ENCODE measurements around the gene RLF. TPM values are rescaled to one million over a fixed set of nuclear protein-coding genes. Genes with fewer than 3 reads are reported as not detected.
A peak's percentile ranks its signal among the peaks of the same experiment; 100 is the strongest.

RLF gene
- total and polyA plus RNA-seq, 4 donors: 1.7 to 13.4 (median 6.3) TPM

DNA sequence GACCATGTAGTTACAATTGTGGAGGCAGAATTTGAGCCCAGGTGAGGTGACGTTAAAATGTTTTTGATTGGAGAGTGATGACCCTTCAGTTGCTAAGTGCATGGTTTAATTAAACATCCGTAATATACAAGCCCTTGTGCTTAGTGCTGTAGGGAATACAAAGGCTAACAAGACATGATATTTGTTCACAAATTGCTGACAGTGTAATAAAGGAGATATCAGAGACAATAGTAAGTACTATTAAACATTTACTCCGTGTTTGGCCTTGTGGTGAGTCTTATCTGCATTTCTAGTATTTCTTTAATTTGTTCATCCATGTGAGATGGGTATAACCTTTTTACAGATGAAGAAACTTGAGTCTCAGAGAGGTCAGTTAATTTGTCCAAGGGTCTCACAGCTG, 37.9 kb downstream of the RLF start:
- no peak overlapping the region for H3K27ac ChIP-seq (ENCODE audit: low read depth in 1 of 2, low read length in 2 of 2)
- no peak overlapping the region for H3K4me3 ChIP-seq (ENCODE audit: low read depth in 1 of 3, low read length in 3 of 3)
- DNase-seq (ENCODE audit: low spot score): no peak
- TF ChIP-seq HNF4A (conservative IDR thresholded peaks at IDR 0.05) (no peak), SP1 (IDR thresholded peaks at IDR 0.05) (no peak), ATF3 (IDR thresholded peaks at IDR 0.05) (no peak), RAD21 (IDR thresholded peaks at IDR 0.05) (no peak), YY1 (IDR thresholded peaks at IDR 0.05) (no peak), NR2F2 (IDR thresholded peaks at IDR 0.05) (no peak), RXRA (IDR thresholded peaks at IDR 0.05) (no peak), JUND (IDR thresholded peaks at IDR 0.05) (no peak), FOXA1 (IDR thresholded peaks at IDR 0.05) (no peak), GABPA (IDR thresholded peaks at IDR 0.05 in 1 of 2, conservative IDR thresholded peaks at IDR 0.05 in 1 of 2) (no peak), FOXA2 (IDR thresholded peaks at IDR 0.05) (no peak), EGR1 (IDR thresholded peaks at IDR 0.05; ENCODE audit: low read depth in 2 of 2) (no peak), HNF4G (IDR thresholded peaks at IDR 0.05) (no peak), TAF1 (conservative IDR thresholded peaks at IDR 0.05) (no peak)
- TF ChIP-seq, protein P1, sequence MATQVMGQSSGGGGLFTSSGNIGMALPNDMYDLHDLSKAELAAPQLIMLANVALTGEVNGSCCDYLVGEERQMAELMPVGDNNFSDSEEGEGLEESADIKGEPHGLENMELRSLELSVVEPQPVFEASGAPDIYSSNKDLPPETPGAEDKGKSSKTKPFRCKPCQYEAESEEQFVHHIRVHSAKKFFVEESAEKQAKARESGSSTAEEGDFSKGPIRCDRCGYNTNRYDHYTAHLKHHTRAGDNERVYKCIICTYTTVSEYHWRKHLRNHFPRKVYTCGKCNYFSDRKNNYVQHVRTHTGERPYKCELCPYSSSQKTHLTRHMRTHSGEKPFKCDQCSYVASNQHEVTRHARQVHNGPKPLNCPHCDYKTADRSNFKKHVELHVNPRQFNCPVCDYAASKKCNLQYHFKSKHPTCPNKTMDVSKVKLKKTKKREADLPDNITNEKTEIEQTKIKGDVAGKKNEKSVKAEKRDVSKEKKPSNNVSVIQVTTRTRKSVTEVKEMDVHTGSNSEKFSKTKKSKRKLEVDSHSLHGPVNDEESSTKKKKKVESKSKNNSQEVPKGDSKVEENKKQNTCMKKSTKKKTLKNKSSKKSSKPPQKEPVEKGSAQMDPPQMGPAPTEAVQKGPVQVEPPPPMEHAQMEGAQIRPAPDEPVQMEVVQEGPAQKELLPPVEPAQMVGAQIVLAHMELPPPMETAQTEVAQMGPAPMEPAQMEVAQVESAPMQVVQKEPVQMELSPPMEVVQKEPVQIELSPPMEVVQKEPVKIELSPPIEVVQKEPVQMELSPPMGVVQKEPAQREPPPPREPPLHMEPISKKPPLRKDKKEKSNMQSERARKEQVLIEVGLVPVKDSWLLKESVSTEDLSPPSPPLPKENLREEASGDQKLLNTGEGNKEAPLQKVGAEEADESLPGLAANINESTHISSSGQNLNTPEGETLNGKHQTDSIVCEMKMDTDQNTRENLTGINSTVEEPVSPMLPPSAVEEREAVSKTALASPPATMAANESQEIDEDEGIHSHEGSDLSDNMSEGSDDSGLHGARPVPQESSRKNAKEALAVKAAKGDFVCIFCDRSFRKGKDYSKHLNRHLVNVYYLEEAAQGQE (IDR thresholded peaks at IDR 0.05): no peak
- TF ChIP-seq, protein P2, sequence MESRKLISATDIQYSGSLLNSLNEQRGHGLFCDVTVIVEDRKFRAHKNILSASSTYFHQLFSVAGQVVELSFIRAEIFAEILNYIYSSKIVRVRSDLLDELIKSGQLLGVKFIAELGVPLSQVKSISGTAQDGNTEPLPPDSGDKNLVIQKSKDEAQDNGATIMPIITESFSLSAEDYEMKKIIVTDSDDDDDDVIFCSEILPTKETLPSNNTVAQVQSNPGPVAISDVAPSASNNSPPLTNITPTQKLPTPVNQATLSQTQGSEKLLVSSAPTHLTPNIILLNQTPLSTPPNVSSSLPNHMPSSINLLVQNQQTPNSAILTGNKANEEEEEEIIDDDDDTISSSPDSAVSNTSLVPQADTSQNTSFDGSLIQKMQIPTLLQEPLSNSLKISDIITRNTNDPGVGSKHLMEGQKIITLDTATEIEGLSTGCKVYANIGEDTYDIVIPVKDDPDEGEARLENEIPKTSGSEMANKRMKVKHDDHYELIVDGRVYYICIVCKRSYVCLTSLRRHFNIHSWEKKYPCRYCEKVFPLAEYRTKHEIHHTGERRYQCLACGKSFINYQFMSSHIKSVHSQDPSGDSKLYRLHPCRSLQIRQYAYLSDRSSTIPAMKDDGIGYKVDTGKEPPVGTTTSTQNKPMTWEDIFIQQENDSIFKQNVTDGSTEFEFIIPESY (IDR thresholded peaks at IDR 0.05): no peak
- 92% methylated on average over 3 of the region's 3 CpGs for WGBS
- peaks cover 0 to 2% (median under 1%) of the 10 kb centered on the region in 4 donors for H3K4me1 ChIP-seq (ENCODE audit: control insufficient read depth in 4 of 4, insufficient read depth in 4 of 4, low read length in 3 of 4)
- peak overlapping the region in 1 of 2 donors; percentile 22 for H3K9ac ChIP-seq (ENCODE audit: low read depth in 1 of 2, low read length in 2 of 2)
- H3K9me3 ChIP-seq (ENCODE audit: control insufficient read depth in 4 of 4, low read length in 3 of 4): no peaks in the 10 kb centered on the region
- peaks cover 2 to 18% (median 9%) of the 10 kb centered on the region in 4 donors for H3K36me3 ChIP-seq (ENCODE audit: control insufficient read depth in 4 of 4, insufficient read depth in 3 of 4, low read depth in 1 of 4, low read length in 3 of 4)
- no peaks in the 10 kb centered on the region for H3K27me3 ChIP-seq (ENCODE audit: control insufficient read depth in 4 of 4, insufficient read depth in 4 of 4, low read length in 3 of 4)

DNA sequence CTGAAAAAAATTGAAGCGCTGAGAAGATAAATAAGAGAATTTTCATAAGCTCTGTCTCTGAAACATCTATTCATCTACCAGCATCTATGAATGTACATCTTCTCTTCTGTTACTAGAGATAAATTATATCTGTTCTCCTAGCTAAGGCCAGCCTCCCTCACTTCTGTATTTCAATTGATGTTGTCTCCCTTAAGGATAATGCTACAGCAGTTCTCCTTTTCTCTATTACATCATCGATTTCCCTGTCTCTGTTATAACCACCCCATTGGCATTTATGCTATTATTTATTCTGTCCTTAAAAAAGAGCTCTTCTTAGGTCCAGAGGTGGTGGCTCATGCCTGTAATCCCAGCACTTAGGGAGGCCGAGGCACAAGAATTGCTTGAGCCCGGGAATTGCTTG, 43.7 kb downstream of the RLF start:
- no peak for TF ChIP-seq JUND (IDR thresholded peaks at IDR 0.05)
- TF ChIP-seq EGR1 (IDR thresholded peaks at IDR 0.05; ENCODE audit: low read depth in 2 of 2): no peak
- no peak for TF ChIP-seq HNF4G (IDR thresholded peaks at IDR 0.05)
- TF ChIP-seq RAD21 (IDR thresholded peaks at IDR 0.05): no peak
- TF ChIP-seq ATF3 (IDR thresholded peaks at IDR 0.05): no peak
- no peak for TF ChIP-seq NR2F2 (IDR thresholded peaks at IDR 0.05)
- no peak for TF ChIP-seq FOXA1 (IDR thresholded peaks at IDR 0.05)
- no peak for TF ChIP-seq FOXA2 (IDR thresholded peaks at IDR 0.05)
- TF ChIP-seq, protein P3, sequence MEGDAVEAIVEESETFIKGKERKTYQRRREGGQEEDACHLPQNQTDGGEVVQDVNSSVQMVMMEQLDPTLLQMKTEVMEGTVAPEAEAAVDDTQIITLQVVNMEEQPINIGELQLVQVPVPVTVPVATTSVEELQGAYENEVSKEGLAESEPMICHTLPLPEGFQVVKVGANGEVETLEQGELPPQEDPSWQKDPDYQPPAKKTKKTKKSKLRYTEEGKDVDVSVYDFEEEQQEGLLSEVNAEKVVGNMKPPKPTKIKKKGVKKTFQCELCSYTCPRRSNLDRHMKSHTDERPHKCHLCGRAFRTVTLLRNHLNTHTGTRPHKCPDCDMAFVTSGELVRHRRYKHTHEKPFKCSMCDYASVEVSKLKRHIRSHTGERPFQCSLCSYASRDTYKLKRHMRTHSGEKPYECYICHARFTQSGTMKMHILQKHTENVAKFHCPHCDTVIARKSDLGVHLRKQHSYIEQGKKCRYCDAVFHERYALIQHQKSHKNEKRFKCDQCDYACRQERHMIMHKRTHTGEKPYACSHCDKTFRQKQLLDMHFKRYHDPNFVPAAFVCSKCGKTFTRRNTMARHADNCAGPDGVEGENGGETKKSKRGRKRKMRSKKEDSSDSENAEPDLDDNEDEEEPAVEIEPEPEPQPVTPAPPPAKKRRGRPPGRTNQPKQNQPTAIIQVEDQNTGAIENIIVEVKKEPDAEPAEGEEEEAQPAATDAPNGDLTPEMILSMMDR (IDR thresholded peaks at IDR 0.05; ENCODE audit: low read depth, low read length, missing input control): no peak
- no peak for TF ChIP-seq GABPA (IDR thresholded peaks at IDR 0.05 in 1 of 2, conservative IDR thresholded peaks at IDR 0.05 in 1 of 2)
- no peak for TF ChIP-seq HNF4A (conservative IDR thresholded peaks at IDR 0.05)
- no peak for TF ChIP-seq TAF1 (conservative IDR thresholded peaks at IDR 0.05)
- TF ChIP-seq, protein P1 (IDR thresholded peaks at IDR 0.05): no peak
- TF ChIP-seq YY1 (IDR thresholded peaks at IDR 0.05): no peak
- TF ChIP-seq, protein P2 (IDR thresholded peaks at IDR 0.05): no peak
- TF ChIP-seq SP1 (IDR thresholded peaks at IDR 0.05): no peak
- Histone ChIP-seq H3K36me3 (ENCODE audit: control insufficient read depth in 4 of 4, insufficient read depth in 3 of 4, low read depth in 1 of 4, low read length in 3 of 4) (peaks cover 4 to 9% (median 6%) of the 10 kb centered on the region in 4 donors), H3K9ac (ENCODE audit: low read depth in 1 of 2, low read length in 2 of 2) (no peak overlapping the region), H3K9me3 (ENCODE audit: control insufficient read depth in 4 of 4, low read length in 3 of 4) (no peaks in the 10 kb centered on the region), H3K27me3 (ENCODE audit: control insufficient read depth in 4 of 4, insufficient read depth in 4 of 4, low read length in 3 of 4) (no peaks in the 10 kb centered on the region), H3K27ac (ENCODE audit: low read depth in 1 of 2, low read length in 2 of 2) (no peak overlapping the region), H3K4me1 (ENCODE audit: control insufficient read depth in 4 of 4, insufficient read depth in 4 of 4, low read length in 3 of 4) (no peaks in the 10 kb centered on the region), H3K4me3 (ENCODE audit: low read depth in 1 of 3, low read length in 3 of 3) (no peak overlapping the region)
- 96% methylated on average over 4 of the region's 4 CpGs for WGBS
- DNase-seq (ENCODE audit: low spot score): no peak

All from liver (tissue), 9 donors.